H1 (cell line): ENCODE results near the gene PTP4A1. TPM values are rescaled to one million over a fixed set of nuclear protein-coding genes. Genes with fewer than 3 reads are reported as not detected.

Experiments
- CTCF ChIA-PET: fragments of 300-600 bp; sonication (Branson Sonifier 250); formaldehyde crosslinking; loops from one replicate; lab custom pipeline; 2021; ENCODE audit not compliant: partially characterized antibody; lab: Charles Lee
- POLR2A ChIA-PET: fragments of 300-600 bp; sonication (Branson Sonifier 250); formaldehyde crosslinking; loops from one replicate; lab custom pipeline; 2021; ENCODE audit warnings: inconsistent platforms; ENCODE audit not compliant: partially characterized antibody; lab: Charles Lee
- DNase-seq, 2 experiments: peaks; one replicate each; pipeline versions ENCODE4 v3.0.0 to v3.0.0-alpha.2; 2010 to 2022; ENCODE audit warnings: low spot score in 2 of 2, low read depth in 1 of 2, mixed read lengths in 1 of 2
- FAIRE-seq: peaks from 2 replicates; lab custom pipeline; 2011; peaks lifted over from hg19 to GRCh38; lab: Jason Lieb, UNC
- H2AFZ ChIP-seq: 2 replicates; pipeline ENCODE4 v1.8.1; 2012; ENCODE audit warnings: low read length, inconsistent platforms
- H2AK5ac ChIP-seq: 2 replicates; pipeline ENCODE4 v1.6.1; 2013; ENCODE audit warnings: low read depth, low read length
- H2BK120ac ChIP-seq: replicated peaks from 2 replicates; pipeline ENCODE3; 2013; ENCODE audit warnings: low read depth, low read length, inconsistent platforms
- H2BK12ac ChIP-seq: 2 replicates; pipeline ENCODE4 v1.6.1; 2013; ENCODE audit warnings: low read depth, low read length
- H2BK15ac ChIP-seq: 2 replicates; pipeline ENCODE4 v1.6.1; 2013; ENCODE audit warnings: low read length
- H2BK20ac ChIP-seq: 2 replicates; pipeline ENCODE4 v1.6.1; 2013; ENCODE audit warnings: low read length
- H2BK5ac ChIP-seq: 2 replicates; pipeline ENCODE4 v1.6.1; 2013; ENCODE audit warnings: low read depth, low read length
- H3K14ac ChIP-seq: 2 replicates; pipeline ENCODE4 v1.6.1; 2013; ENCODE audit warnings: inconsistent platforms; ENCODE audit not compliant: insufficient read length
- H3K18ac ChIP-seq: 2 replicates; pipeline ENCODE4 v1.6.1; 2013; ENCODE audit warnings: low read length; ENCODE audit errors: extremely low read depth
- H3K23ac ChIP-seq: 2 replicates; pipeline ENCODE4 v1.6.1; 2013; ENCODE audit warnings: inconsistent platforms; ENCODE audit not compliant: insufficient read length
- H3K23me2 ChIP-seq: 2 replicates; pipeline ENCODE4 v1.6.1; 2013; ENCODE audit warnings: low read depth, low read length
- H3K27ac ChIP-seq: 2 replicates; pipeline ENCODE4 v1.6.1; 2011; ENCODE audit warnings: low read depth, low read length, inconsistent platforms
- H3K27me3 ChIP-seq, 4 experiments: replicated peaks in 1 of 4; 1 replicate in 1 of 4; 2 replicates in 3 of 4; pipeline versions ENCODE4 v1.6.1 to v1.8.1; 2011 to 2013; ENCODE audit warnings: low read length in 3 of 4, mild to moderate bottlenecking in 3 of 4, inconsistent platforms in 2 of 4, mixed read lengths in 2 of 4, moderate library complexity in 1 of 4; ENCODE audit not compliant: control insufficient read depth in 3 of 4, insufficient read depth in 3 of 4; ENCODE audit errors: extremely low read depth in 1 of 4
- H3K36me3 ChIP-seq, 4 experiments: 2 replicates each; pipeline versions ENCODE4 v1.6.1 to v1.8.1; 2011 to 2013; ENCODE audit warnings: mild to moderate bottlenecking in 4 of 4, low read length in 3 of 4, moderate library complexity in 2 of 4, control low read depth in 1 of 4, inconsistent platforms in 1 of 4; ENCODE audit not compliant: insufficient read depth in 4 of 4, control insufficient read depth in 2 of 4
- H3K4ac ChIP-seq: replicated peaks from 2 replicates; pipeline ENCODE3; 2013; ENCODE audit warnings: low read length, low read depth, mixed read lengths, inconsistent platforms; ENCODE audit not compliant: insufficient read length
- H3K4me1 ChIP-seq, 4 experiments: replicated peaks in 1 of 4; 1 replicate in 1 of 4; 2 replicates in 3 of 4; pipeline versions ENCODE4 v1.6.1 to v1.8.1; 2011 to 2013; ENCODE audit warnings: low read length in 3 of 4, inconsistent platforms in 2 of 4, mixed read lengths in 1 of 4; ENCODE audit not compliant: insufficient read depth in 4 of 4, control insufficient read depth in 3 of 4
- H3K4me2 ChIP-seq, 2 experiments: 2 replicates each; pipeline versions ENCODE4 v1.6.1 to v1.8.1; 2011 to 2013; ENCODE audit warnings: low read depth in 2 of 2, low read length in 2 of 2, control low read depth in 1 of 2, inconsistent platforms in 1 of 2, mild to moderate bottlenecking in 1 of 2; ENCODE audit not compliant: insufficient read depth in 1 of 2
- H3K4me3 ChIP-seq, 4 experiments: fragments of 200-600, 300-600 bp in 1 of 4; sonication (generic), shearing (Covaris generic), sonication (Bioruptor Twin) in 1 of 4; 2 replicates each; pipeline versions ENCODE4 v1.5.1 to v1.8.1; 2011 to 2016; ENCODE audit warnings: low read length in 4 of 4, low read depth in 3 of 4, control low read depth in 2 of 4, inconsistent platforms in 2 of 4, mild to moderate bottlenecking in 2 of 4, mixed read lengths in 1 of 4, moderate library complexity in 1 of 4; ENCODE audit not compliant: insufficient read depth in 2 of 4; ENCODE audit errors: extremely low read depth in 1 of 4
- H3K56ac ChIP-seq: replicated peaks from 2 replicates; pipeline ENCODE3; 2013; ENCODE audit warnings: low read depth, mild to moderate bottlenecking, mixed read lengths, low read length, inconsistent platforms; ENCODE audit not compliant: insufficient read length
- H3K79me1 ChIP-seq: 2 replicates; pipeline ENCODE4 v1.6.1; 2013; ENCODE audit warnings: low read depth, low read length, control low read depth
- H3K79me2 ChIP-seq, 2 experiments: 2 replicates each; pipeline versions ENCODE4 v1.6.1 to v1.8.1; 2012 to 2013; ENCODE audit warnings: low read length in 2 of 2, mild to moderate bottlenecking in 2 of 2, inconsistent platforms in 1 of 2; ENCODE audit not compliant: insufficient read depth in 2 of 2, control insufficient read depth in 1 of 2
- H3K9ac ChIP-seq, 4 experiments: replicated peaks in 1 of 4; 1 replicate in 1 of 4; 2 replicates in 3 of 4; pipeline versions ENCODE4 v1.6.1 to v1.8.1; 2011 to 2013; ENCODE audit warnings: low read depth in 3 of 4, low read length in 3 of 4, control low read depth in 2 of 4, mild to moderate bottlenecking in 2 of 4, moderate library complexity in 2 of 4, inconsistent platforms in 1 of 4; ENCODE audit errors: extremely low read depth in 1 of 4
- H3K9me3 ChIP-seq, 2 experiments: 2 replicates each; pipeline versions ENCODE4 v1.6.1 to v1.8.1; 2012 to 2013; ENCODE audit warnings: mild to moderate bottlenecking in 2 of 2, moderate library complexity in 2 of 2, control low read depth in 1 of 2, inconsistent platforms in 1 of 2, low read depth in 1 of 2, low read length in 1 of 2, mixed read lengths in 1 of 2; ENCODE audit not compliant: insufficient read depth in 2 of 2
- H4K20me1 ChIP-seq, 2 experiments: replicated peaks in 1 of 2; 2 replicates each; pipeline versions ENCODE3 to v1.8.1; 2011 to 2013; ENCODE audit warnings: inconsistent platforms in 2 of 2, low read length in 2 of 2, mild to moderate bottlenecking in 1 of 2; ENCODE audit not compliant: insufficient read depth in 2 of 2, control insufficient read depth in 1 of 2
- H4K5ac ChIP-seq: 2 replicates; pipeline ENCODE4 v1.6.1; 2013; ENCODE audit warnings: low read length, low read depth, mixed read lengths, inconsistent platforms; ENCODE audit not compliant: insufficient read length
- H4K8ac ChIP-seq: 2 replicates; pipeline ENCODE4 v1.8.0; 2013; ENCODE audit warnings: mild to moderate bottlenecking, moderate library complexity, low read length, inconsistent platforms; ENCODE audit not compliant: insufficient read depth; ENCODE audit errors: extremely low read depth
- H4K91ac ChIP-seq: replicated peaks from 2 replicates; pipeline ENCODE3; 2013; ENCODE audit warnings: low read length, mixed read lengths, inconsistent platforms; ENCODE audit not compliant: insufficient read length
- ASH2L ChIP-seq: fragments of 200-600, 300-600 bp; sonication (generic); IDR thresholded peaks from one replicate; pipeline ENCODE4 v1.7.1; 2017; ENCODE audit warnings: low read length
- BCL11A ChIP-seq, 2 experiments: IDR thresholded peaks; one replicate each; pipeline ENCODE4 v1.6.1; 2011; ENCODE audit warnings: low read depth in 2 of 2, low read length in 2 of 2, mild to moderate bottlenecking in 2 of 2
- CBX8 ChIP-seq: fragments of 300-800, 300-1000 bp; sonication (generic); IDR thresholded peaks from 2 replicates; pipeline ENCODE4 v1.7.1; 2016; ENCODE audit warnings: low read depth, low read length, borderline replicate concordance
- CHD1 ChIP-seq: IDR thresholded peaks from 2 replicates; pipeline ENCODE4 v1.6.1; 2012; ENCODE audit warnings: low read depth, low read length, improper control_type of control experiment
- CREB1 ChIP-seq: IDR thresholded peaks from 2 replicates; pipeline ENCODE4 v1.6.1; 2012; ENCODE audit warnings: inconsistent platforms
- KDM4A ChIP-seq: IDR thresholded peaks from one replicate; pipeline ENCODE4 v1.7.1; 2012; ENCODE audit warnings: low read depth, mild to moderate bottlenecking, moderate library complexity, low read length, inconsistent platforms; ENCODE audit not compliant: severe bottlenecking
- NRF1 ChIP-seq: IDR thresholded peaks from 2 replicates; pipeline ENCODE4 v1.6.1; 2011; ENCODE audit warnings: mild to moderate bottlenecking, low read depth, low read length, improper control_type of control experiment
- POU5F1 ChIP-seq: IDR thresholded peaks from 2 replicates; pipeline ENCODE4 v1.6.1; 2011; ENCODE audit warnings: low read depth, mild to moderate bottlenecking, low read length, moderate library complexity
- RAD21 ChIP-seq, 2 experiments: IDR thresholded peaks in 1 of 2; conservative IDR thresholded peaks in 1 of 2; 2 replicates each; pipeline ENCODE4 v1.6.1; 2011; ENCODE audit warnings: low read depth in 2 of 2, low read length in 2 of 2, improper control_type of control experiment in 1 of 2, inconsistent platforms in 1 of 2, mild to moderate bottlenecking in 1 of 2, moderate library complexity in 1 of 2
- SIN3A ChIP-seq, 2 experiments: IDR thresholded peaks in 1 of 2; conservative IDR thresholded peaks in 1 of 2; 2 replicates each; pipeline ENCODE4 v1.6.1; 2011 to 2012; ENCODE audit warnings: low read length in 2 of 2, improper control_type of control experiment in 1 of 2, low read depth in 1 of 2, mild to moderate bottlenecking in 1 of 2
- SP2 ChIP-seq: IDR thresholded peaks from 2 replicates; pipeline ENCODE4 v1.6.1; 2012; ENCODE audit warnings: mild to moderate bottlenecking, low read length, inconsistent platforms
- SRF ChIP-seq: IDR thresholded peaks from 2 replicates; pipeline ENCODE4 v1.6.1; 2011; ENCODE audit warnings: mild to moderate bottlenecking, low read depth, low read length, moderate library complexity
- SUZ12 ChIP-seq: fragments of 200-600 bp; sonication (generic); IDR thresholded peaks from 2 replicates; pipeline ENCODE4 v1.6.1; 2012; ENCODE audit warnings: mild to moderate bottlenecking, inconsistent platforms, low read length, moderate library complexity, mixed read lengths
- WGBS, 2 experiments: shearing (Covaris generic) in 1 of 2; methylation state at CpG; one replicate each; pipeline versions ENCODE4 v1.1.6 to v1.1.7; 2013 to 2015; ENCODE audit warnings: low lambda C conversion rate in 2 of 2, mixed read lengths in 2 of 2, inconsistent platforms in 1 of 2, low coverage in 1 of 2, missing lambda C conversion rate in 1 of 2; ENCODE audit not compliant: insufficient replicate concordance in 2 of 2, insufficient coverage in 1 of 2, insufficient read length in 1 of 2; ENCODE audit errors: extremely low coverage in 1 of 2, missing lambda C conversion rate in 1 of 2; 5-methylcytosine and 5-hydroxymethylcytosine counted together
- polyA plus RNA-seq, 7 experiments: library from polyadenylated mRNA; depleted of rRNA in 3 of 7; stranded (reverse) in 5 of 7; unstranded in 2 of 7; fragments of >200 nt in 5 of 7; fragments of 200-250 nt in 2 of 7; gene quantifications; 1 replicate in 5 of 7; 2 replicates in 1 of 7; 4 replicates in 1 of 7; pipeline versions ENCODE4 v1.2.1 to v1.2.3, GENCODE V29; 2011 to 2013; ENCODE audit warnings: missing spikeins in 2 of 7, mixed read lengths in 2 of 7
- total RNA-seq: library from RNA; stranded (reverse); fragmentation: NEBNext Ultra II Directional; extraction: Animal tissue kit (Norgen Biotek cat#: 25700); gene quantifications from 2 replicates; pipeline ENCODE4 v1.2.1, GENCODE V29; 2021
- TF ChIP-seq, protein P1 (sequence below): IDR thresholded peaks from 2 replicates; pipeline ENCODE4 v1.6.1; 2011; ENCODE audit warnings: low read length, improper control_type of control experiment

The PTP4A1 gene
- total and polyA plus RNA-seq, 2 of the 8 experiments (the other 6 are each of a cell fraction or from before 2014, with no cell fraction given): 21.1 to 76.3 TPM

DNA sequence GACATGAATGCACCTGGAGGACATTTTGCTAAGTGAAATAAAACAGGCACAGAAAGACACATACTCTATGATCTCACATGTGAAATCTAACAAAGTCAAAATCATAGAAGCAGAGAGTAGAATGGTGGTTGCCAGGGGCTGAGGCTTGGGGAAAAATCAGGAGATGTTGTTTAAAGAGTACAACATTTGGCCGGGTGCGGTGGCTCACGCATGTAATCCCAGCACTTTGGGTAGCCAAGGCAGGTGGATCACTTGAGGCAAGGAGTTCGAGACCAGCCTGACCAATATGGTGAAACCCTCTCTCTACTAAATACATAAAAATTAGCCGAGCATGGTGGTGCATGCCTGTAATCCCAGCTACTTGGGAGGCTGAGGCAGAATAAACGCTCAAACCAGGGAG lies 26.0 kb upstream of the PTP4A1 start:
- Histone ChIP-seq H3K9ac (no peak overlapping the region), H4K20me1 (no peaks in the 10 kb centered on the region), H3K18ac (no peak overlapping the region), H3K9me3 (no peaks in the 10 kb centered on the region), H3K23me2 (no peaks in the 10 kb centered on the region; the same call in 1 of the 2 replicates), H3K27ac (no peak overlapping the region), H3K56ac (no peak overlapping the region), H3K4ac (no peak overlapping the region), H4K91ac (no peak overlapping the region), H3K79me2 (no peaks in the 10 kb centered on the region), H4K5ac (no peak overlapping the region), H2AFZ (no peak overlapping the region), H2BK12ac (no peak overlapping the region), H3K4me3 (no peak overlapping the region), H3K14ac (no peak overlapping the region), H2BK5ac (no peak overlapping the region), H2BK20ac (no peak overlapping the region), H2AK5ac (no peak overlapping the region), H2BK15ac (no peak overlapping the region), H3K79me1 (no peaks in the 10 kb centered on the region), H2BK120ac (no peak overlapping the region), H3K4me1 (no peaks in the 10 kb centered on the region), H3K4me2 (no peak overlapping the region), H3K36me3 (no peaks in the 10 kb centered on the region), H3K23ac (no peak overlapping the region), H4K8ac (no peak overlapping the region), H3K27me3 (no peaks in the 10 kb centered on the region)
- DNase-seq: no peak
- FAIRE-seq: no peak
- ChIA-PET POLR2A (no interaction called here), CTCF (no interaction called here)
- WGBS, 2 experiments: 95% methylated on average over 6 of the region's 6 CpGs; no CpG with 5 or more reads in 1 of the 2 experiments
- TF ChIP-seq BCL11A (IDR thresholded peaks at IDR 0.05; ENCODE audit: low read depth in 2 of 2, low read length in 2 of 2) (no peak), SUZ12 (no peak), ASH2L (no peak), SP2 (no peak), POU5F1 (no peak), KDM4A (no peak), CBX8 (no peak), CHD1 (no peak), CREB1 (no peak), SIN3A (conservative IDR thresholded peaks at IDR 0.05 in 1 of 2, IDR thresholded peaks at IDR 0.05 in 1 of 2; ENCODE audit: low read depth in 1 of 2, low read length in 2 of 2) (no peak), NRF1 (no peak), SRF (no peak), RAD21 (IDR thresholded peaks at IDR 0.05 in 1 of 2, conservative IDR thresholded peaks at IDR 0.05 in 1 of 2; ENCODE audit: low read depth in 2 of 2, low read length in 2 of 2) (no peak)
- TF ChIP-seq, protein P1, sequence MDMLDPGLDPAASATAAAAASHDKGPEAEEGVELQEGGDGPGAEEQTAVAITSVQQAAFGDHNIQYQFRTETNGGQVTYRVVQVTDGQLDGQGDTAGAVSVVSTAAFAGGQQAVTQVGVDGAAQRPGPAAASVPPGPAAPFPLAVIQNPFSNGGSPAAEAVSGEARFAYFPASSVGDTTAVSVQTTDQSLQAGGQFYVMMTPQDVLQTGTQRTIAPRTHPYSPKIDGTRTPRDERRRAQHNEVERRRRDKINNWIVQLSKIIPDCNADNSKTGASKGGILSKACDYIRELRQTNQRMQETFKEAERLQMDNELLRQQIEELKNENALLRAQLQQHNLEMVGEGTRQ: no peak
